B cell (primary cell): Measurements from ENCODE around the gene OTUB2. TPM values are rescaled to one million over a fixed set of nuclear protein-coding genes. Genes with fewer than 3 reads are reported as not detected.
A peak's percentile ranks its signal among the peaks of the same experiment; 100 is the strongest.

Experiments used
- ATAC-seq: fragments of 200-7000 bp; cut with Tn5 transposase; one replicate; pipeline ENCODE4 v1.10.0; 2021; ENCODE audit warnings: low read depth, mild to moderate bottlenecking, moderate number of reproducible peaks, moderate library complexity
- CTCF ChIA-PET: fragments of 350-600 bp; sonication (Branson Sonifier 250); formaldehyde crosslinking; loops from one replicate; lab custom pipeline; 2021; ENCODE audit warnings: antibody characterized with exemption, inconsistent platforms; lab: Charles Lee
- POLR2A ChIA-PET: fragments of 350-600 bp; sonication (Branson Sonifier 250); formaldehyde crosslinking; loops from one replicate; lab custom pipeline; 2021; ENCODE audit warnings: antibody characterized with exemption; lab: Charles Lee
- DNase-seq: peaks from one replicate; pipeline ENCODE4 v3.0.0; 2013
- H2AFZ ChIP-seq: 2 replicates; pipeline ENCODE4 v1.6.1; 2012; ENCODE audit warnings: mild to moderate bottlenecking, low read depth, low read length; ENCODE audit not compliant: insufficient read depth, poor library complexity, severe bottlenecking
- H3K27ac ChIP-seq, 2 donors: 1 replicate in 1 of 2; 2 replicates in 1 of 2; pipeline ENCODE4 v1.5.1; 2012 to 2013; ENCODE audit warnings: low read length in 2 of 2, mild to moderate bottlenecking in 2 of 2, moderate library complexity in 1 of 2
- H3K27me3 ChIP-seq, 4 experiments: fragments of 200-600 bp in 1 of 4; sonication (generic) in 1 of 4; replicated peaks in 1 of 4; 1 replicate in 2 of 4; 2 replicates in 2 of 4; pipeline versions ENCODE4 v1.6.1 to v1.7.0; 2013 to 2016; ENCODE audit warnings: low read length in 3 of 4, mild to moderate bottlenecking in 2 of 4, mixed read lengths in 1 of 4, moderate library complexity in 1 of 4; ENCODE audit not compliant: insufficient read depth in 4 of 4, control insufficient read depth in 3 of 4; ENCODE audit errors: control extremely low read depth in 1 of 4
- H3K36me3 ChIP-seq, 2 experiments: replicated peaks in 1 of 2; 1 replicate in 1 of 2; 2 replicates in 1 of 2; pipeline versions ENCODE4 v1.6.1 to v1.7.1; 2013; ENCODE audit warnings: low read length in 1 of 2; ENCODE audit not compliant: insufficient read depth in 2 of 2, control insufficient read depth in 1 of 2; ENCODE audit errors: control extremely low read depth in 1 of 2, extremely low read depth in 1 of 2
- H3K4me1 ChIP-seq, 2 donors: fragments of 200-600 bp in 1 of 2; sonication (generic) in 1 of 2; 1 replicate in 1 of 2; 2 replicates in 1 of 2; pipeline versions ENCODE4 v1.5.1 to v1.6.1; 2013 to 2017; ENCODE audit warnings: low read length in 2 of 2; ENCODE audit not compliant: control insufficient read depth in 2 of 2, insufficient read depth in 2 of 2
- H3K4me2 ChIP-seq: replicated peaks from 2 replicates; pipeline ENCODE3; 2012; ENCODE audit warnings: mild to moderate bottlenecking, low read depth, low read length; ENCODE audit not compliant: poor library complexity, severe bottlenecking
- H3K4me3 ChIP-seq, 5 experiments: fragments of 200-600 bp in 1 of 5; sonication (generic) in 1 of 5; 1 replicate in 3 of 5; 2 replicates in 2 of 5; pipeline versions ENCODE4 v1.5.1 to v1.7.0; 2011 to 2016; ENCODE audit warnings: low read length in 4 of 5, mild to moderate bottlenecking in 4 of 5, low read depth in 2 of 5, control low read depth in 1 of 5, moderate library complexity in 1 of 5; ENCODE audit not compliant: insufficient read depth in 1 of 5; ENCODE audit errors: control extremely low read depth in 1 of 5, extremely low read depth in 1 of 5
- H3K79me2 ChIP-seq: fragments of 200-600 bp; sonication (generic); one replicate; pipeline ENCODE4 v1.6.0; 2016; ENCODE audit warnings: low read length; ENCODE audit not compliant: control insufficient read depth, insufficient read depth
- H3K9ac ChIP-seq: fragments of 200-600 bp; sonication (generic); 2 replicates; pipeline ENCODE4 v1.6.1; 2017; ENCODE audit warnings: mild to moderate bottlenecking, low read length, moderate library complexity
- H3K9me3 ChIP-seq, 3 donors: one replicate each; pipeline versions ENCODE4 v1.6.1 to v1.7.1; 2013; ENCODE audit warnings: low read length in 2 of 3; ENCODE audit not compliant: control insufficient read depth in 2 of 3, insufficient read depth in 1 of 3; ENCODE audit errors: control extremely low read depth in 1 of 3
- H4K20me1 ChIP-seq: 2 replicates; pipeline ENCODE4 v1.6.0; 2012; ENCODE audit warnings: mild to moderate bottlenecking, low read length; ENCODE audit not compliant: insufficient read depth, control insufficient read depth, poor library complexity, severe bottlenecking
- H3K27ac Mint-ChIP-seq: one replicate; pipeline ENCODE4 v1.8.0; 2021; ENCODE audit warnings: mixed read lengths
- H3K27me3 Mint-ChIP-seq: one replicate; pipeline ENCODE4 v1.8.0; 2021; ENCODE audit warnings: mixed read lengths
- H3K4me1 Mint-ChIP-seq: one replicate; pipeline ENCODE4 v1.8.0; 2021; ENCODE audit warnings: mixed read lengths
- H3K4me3 Mint-ChIP-seq: one replicate; pipeline ENCODE4 v1.8.0; 2021; ENCODE audit warnings: mixed read lengths
- H3K9me3 Mint-ChIP-seq: one replicate; pipeline ENCODE4 v1.8.0; 2022; ENCODE audit warnings: mixed read lengths; ENCODE audit not compliant: insufficient read depth
- EZH2 ChIP-seq: IDR thresholded peaks from 2 replicates; pipeline ENCODE4 v1.6.1; 2012; ENCODE audit warnings: borderline replicate concordance, low read depth, mild to moderate bottlenecking, moderate library complexity, low read length; ENCODE audit not compliant: insufficient read depth, poor library complexity, severe bottlenecking
- WGBS: methylation state at CpG from one replicate; pipeline ENCODE4 v1.1.5; 2013; ENCODE audit warnings: missing lambda C conversion rate; ENCODE audit not compliant: insufficient coverage; 5-methylcytosine and 5-hydroxymethylcytosine counted together
- intact Hi-C: fragments of 100-400 bp; cut with micrococcal nuclease; formaldehyde crosslinking; loops from one replicate; pipeline ENCODE4 v1.10.0; 2022
- polyA plus RNA-seq: library from polyadenylated mRNA; depleted of rRNA; stranded (reverse); fragments of >200 nt; gene quantifications from 2 replicates; pipeline ENCODE4 v1.2.3, GENCODE V29; 2012
- total RNA-seq, 2 donors: library from RNA; stranded (reverse); fragments of 120-200 nt in 1 of 2; gene quantifications; 1 replicate in 1 of 2; 2 replicates in 1 of 2; pipeline versions ENCODE4 v1.2.3 to v1.2.4, GENCODE V29; 2013 to 2022
- TF ChIP-seq, protein P1 (sequence below): fragments of 200-600 bp; IDR thresholded peaks from one replicate; pipeline ENCODE4 v1.8.0; 2022; ENCODE audit warnings: antibody characterized with exemption, mild to moderate bottlenecking

Gene OTUB2
- total and polyA plus RNA-seq, 2 donors (not counting 1 experiment from before 2014, with no cell fraction given), result 0.04 to 0.17 TPM

GRCh38 chr14:94036313-94037167 lies 10.4 kb downstream of the OTUB2 start:
- DNase-seq, result peak; percentile 78
- Histone ChIP-seq H3K27me3 (no peaks in the 10 kb centered on the region), H2AFZ (no peak overlapping the region), H3K36me3 (no peaks in the 10 kb centered on the region), H4K20me1 (no peaks in the 10 kb centered on the region), H3K4me3 (no peak overlapping the region), H3K79me2 (no peaks in the 10 kb centered on the region), H3K9me3 (no peaks in the 10 kb centered on the region), H3K4me1 (no peaks in the 10 kb centered on the region), H3K27ac (no peak overlapping the region), H3K9ac (no peak overlapping the region), H3K4me2 (no peak overlapping the region)
- H3K27ac Mint-ChIP-seq, result no peak overlapping the region
- H3K27me3 Mint-ChIP-seq, result no peaks in the 10 kb centered on the region
- ChIA-PET POLR2A (interaction anchor here (1.0 kb wide), 1 partner anchor 10 kb away, joined by 3 read pairs; the partner anchor contains the start of gene OTUB2), CTCF (interaction anchor here (0.6 to 9.5 kb wide), 30 partner anchors 8 to 449 kb away, joined by 3 to 195 read pairs (median 6); partner anchors contain the start of genes DDX24, IFI27L1, IFI27L2 and OTUB2)
- H3K4me3 Mint-ChIP-seq, result no peak overlapping the region
- intact Hi-C loops, result loop anchor here (1.0 kb wide), 3 partner anchors 43 to 144 kb away; no protein-coding TSS in a partner anchor
- no peaks in the 10 kb centered on the region for H3K9me3 Mint-ChIP-seq
- 36% methylated on average over 8 of the region's 12 CpGs for WGBS
- TF ChIP-seq, protein P1, sequence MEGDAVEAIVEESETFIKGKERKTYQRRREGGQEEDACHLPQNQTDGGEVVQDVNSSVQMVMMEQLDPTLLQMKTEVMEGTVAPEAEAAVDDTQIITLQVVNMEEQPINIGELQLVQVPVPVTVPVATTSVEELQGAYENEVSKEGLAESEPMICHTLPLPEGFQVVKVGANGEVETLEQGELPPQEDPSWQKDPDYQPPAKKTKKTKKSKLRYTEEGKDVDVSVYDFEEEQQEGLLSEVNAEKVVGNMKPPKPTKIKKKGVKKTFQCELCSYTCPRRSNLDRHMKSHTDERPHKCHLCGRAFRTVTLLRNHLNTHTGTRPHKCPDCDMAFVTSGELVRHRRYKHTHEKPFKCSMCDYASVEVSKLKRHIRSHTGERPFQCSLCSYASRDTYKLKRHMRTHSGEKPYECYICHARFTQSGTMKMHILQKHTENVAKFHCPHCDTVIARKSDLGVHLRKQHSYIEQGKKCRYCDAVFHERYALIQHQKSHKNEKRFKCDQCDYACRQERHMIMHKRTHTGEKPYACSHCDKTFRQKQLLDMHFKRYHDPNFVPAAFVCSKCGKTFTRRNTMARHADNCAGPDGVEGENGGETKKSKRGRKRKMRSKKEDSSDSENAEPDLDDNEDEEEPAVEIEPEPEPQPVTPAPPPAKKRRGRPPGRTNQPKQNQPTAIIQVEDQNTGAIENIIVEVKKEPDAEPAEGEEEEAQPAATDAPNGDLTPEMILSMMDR, result peak; percentile 87
- TF ChIP-seq EZH2, result no peak
- peaks cover 2% of the 10 kb centered on the region for H3K4me1 Mint-ChIP-seq
- peak; percentile 93 for ATAC-seq

GRCh38 chr14:94037954-94038353 lies 11.8 kb downstream of the OTUB2 start:
- Histone ChIP-seq H3K36me3 (no peaks in the 10 kb centered on the region), H3K9ac (no peak overlapping the region), H3K4me2 (no peak overlapping the region), H3K27ac (no peak overlapping the region), H3K9me3 (no peaks in the 10 kb centered on the region), H4K20me1 (no peaks in the 10 kb centered on the region), H3K4me1 (no peaks in the 10 kb centered on the region), H2AFZ (no peak overlapping the region), H3K4me3 (no peak overlapping the region), H3K27me3 (no peaks in the 10 kb centered on the region), H3K79me2 (no peaks in the 10 kb centered on the region)
- no peak overlapping the region for H3K4me3 Mint-ChIP-seq
- no peaks in the 10 kb centered on the region for H3K27me3 Mint-ChIP-seq
- WGBS, result 94% methylated on average over 7 of the region's 9 CpGs
- ATAC-seq (no peak), DNase-seq (no peak)
- intact Hi-C loops, result no loop called here
- TF ChIP-seq, protein P1, result no peak
- TF ChIP-seq EZH2, result no peak
- ChIA-PET POLR2A (no interaction called here), CTCF (interaction anchor here (0.5 to 9.5 kb wide), 7 partner anchors 10 to 871 kb away, joined by 3 to 195 read pairs (median 37); no protein-coding TSS in a partner anchor)
- peaks cover 2% of the 10 kb centered on the region for H3K4me1 Mint-ChIP-seq
- no peak overlapping the region for H3K27ac Mint-ChIP-seq
- no peaks in the 10 kb centered on the region for H3K9me3 Mint-ChIP-seq
